ENCODE data around the gene LRRIQ1. TPM values are rescaled to one million over a fixed set of nuclear protein-coding genes. Genes with fewer than 3 reads are reported as not detected.

The LRRIQ1 gene
- total and polyA plus RNA-seq, 2 of the 8 experiments (the other 6 are each of a cell fraction or from before 2014, with no cell fraction given), result 0.24 to 0.76 TPM

DNA sequence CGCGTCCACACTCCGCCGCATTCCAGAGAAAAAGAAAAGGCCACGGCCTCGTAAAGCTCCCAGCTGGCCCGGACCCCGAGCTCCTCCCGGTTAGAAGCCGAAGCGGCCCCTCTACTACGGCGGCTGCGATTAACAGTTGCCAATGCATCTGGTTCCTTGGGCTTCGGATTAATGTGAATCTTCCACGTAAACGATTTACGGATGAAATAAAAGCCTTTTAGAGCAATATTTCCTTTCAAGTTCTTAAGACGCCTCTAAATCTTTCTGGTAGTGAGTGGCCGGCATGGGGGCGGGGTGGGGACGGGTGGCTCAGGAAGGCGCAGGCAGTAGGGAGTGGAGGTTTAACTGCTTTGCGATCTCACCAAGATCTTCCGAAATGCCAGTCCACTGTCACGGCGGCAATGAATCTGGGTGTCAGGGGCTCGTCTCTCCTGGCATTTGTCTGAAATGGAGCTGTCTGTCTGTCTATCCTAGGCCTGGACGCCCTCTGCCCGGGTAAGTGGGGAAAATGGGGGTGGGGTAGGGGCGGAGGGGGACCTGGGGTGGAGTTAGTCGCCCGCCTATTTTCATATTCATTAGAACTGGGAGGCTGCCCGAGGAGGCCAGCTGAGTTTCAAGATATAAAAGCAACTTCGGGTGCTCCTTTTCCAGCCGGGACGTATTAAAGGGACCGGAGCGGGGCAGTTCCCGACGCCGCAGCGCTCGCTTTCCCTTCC, 243.5 kb downstream of the LRRIQ1 start (continued):
- TF ChIP-seq SUZ12 (IDR thresholded peaks at IDR 0.05; ENCODE audit: low read length), result no peak; the same call in 1 of the 2 replicates
- TF ChIP-seq SIRT6 (IDR thresholded peaks at IDR 0.05; ENCODE audit: low read length), result no peak

Measured in H1 (cell line).